Sigmoid colon (tissue), 7 donors: ENCODE data around the gene CHPF2. TPM values are rescaled to one million over a fixed set of nuclear protein-coding genes. Genes with fewer than 3 reads are reported as not detected.

Source experiments
- DNase-seq: peaks from one replicate; pipeline ENCODE4 v3.0.0-alpha.2; 2019
- H3K27ac ChIP-seq, 4 donors: fragments of 200-600 bp; sonication (generic); one replicate each; pipeline ENCODE4 v1.5.1; 2016 to 2019; ENCODE audit warnings: mild to moderate bottlenecking in 1 of 4
- H3K27me3 ChIP-seq, 3 donors: fragments of 200-600 bp; sonication (generic); one replicate each; pipeline ENCODE4 v1.5.1; 2019; ENCODE audit warnings: mild to moderate bottlenecking in 1 of 3
- H3K36me3 ChIP-seq, 4 donors: fragments of 200-600 bp; sonication (generic); one replicate each; pipeline ENCODE4 v1.5.1; 2016 to 2019
- H3K4me1 ChIP-seq, 4 donors: fragments of 200-600 bp; sonication (generic); one replicate each; pipeline ENCODE4 v1.5.1; 2017 to 2019
- H3K4me3 ChIP-seq, 4 donors: fragments of 200-600 bp; sonication (generic); one replicate each; pipeline ENCODE4 v1.5.1; 2017 to 2019; ENCODE audit warnings: mild to moderate bottlenecking in 2 of 4, moderate library complexity in 1 of 4
- H3K9me3 ChIP-seq, 4 donors: fragments of 200-600 bp in 3 of 4; sonication (generic) in 3 of 4; one replicate each; pipeline versions ENCODE4 v1.5.1 to v1.6.1; 2013 to 2019
- CTCF ChIP-seq, 4 experiments: fragments of 450-650 bp in 3 of 4; fragments of 200-600 bp in 1 of 4; IDR thresholded peaks; one replicate each; pipeline ENCODE4 v1.5.1; 2016 to 2019; ENCODE audit warnings: antibody characterized with exemption in 4 of 4, mild to moderate bottlenecking in 3 of 4, moderate library complexity in 2 of 4
- EP300 ChIP-seq, 4 donors: sonication (generic); formaldehyde crosslinking; IDR thresholded peaks; one replicate each; pipeline ENCODE4 v1.6.1; 2017; ENCODE audit warnings: antibody characterized with exemption in 4 of 4
- POLR2A ChIP-seq, 2 donors: fragments of 450-650 bp; IDR thresholded peaks; one replicate each; pipeline ENCODE4 v1.6.1; 2016; ENCODE audit warnings: antibody characterized with exemption in 2 of 2, mild to moderate bottlenecking in 2 of 2, moderate library complexity in 2 of 2
- POLR2AphosphoS5 ChIP-seq, 4 donors: sonication (generic); formaldehyde crosslinking; IDR thresholded peaks; one replicate each; pipeline ENCODE4 v1.6.1; 2017; ENCODE audit warnings: antibody characterized with exemption in 4 of 4
- WGBS, 2 donors: extraction: QIAGEN DNeasy Blood & Tissue Kit; methylation state at CpG; one replicate each; pipeline ENCODE4 v1.1.7; 2013; 5-methylcytosine and 5-hydroxymethylcytosine counted together
- intact Hi-C: fragments of 100-400 bp; cut with DNase I; formaldehyde crosslinking; loops from one replicate; pipeline ENCODE4 v1.15.1; 2023
- polyA plus RNA-seq, 3 donors: library from polyadenylated mRNA; stranded (reverse); fragments of 200-250 nt; gene quantifications; one replicate each; pipeline ENCODE4 v1.2.3, GENCODE V29; 2013
- total RNA-seq, 4 donors: library from RNA; depleted of rRNA; stranded (reverse); fragments of >200 nt; gene quantifications; one replicate each; pipeline ENCODE4 v1.1.0, GENCODE V29; 2016
- donor health status: healthy with polysubstance abuse.
- donor health status: Bipolar disorder and iron deficiency.
- donor health status: healthy.

CHPF2 gene
- total and polyA plus RNA-seq, 7 donors = 5.4 to 36.3 (median 16.4) TPM

- Histone ChIP-seq H3K27ac (no peak overlapping the region), H3K4me3 (peak overlapping the region; percentile 27 to 50 (median 50))
- no peak for DNase-seq
Measured at GRCh38 chr7:151277631-151278030, 45.3 kb downstream of the CHPF2 start.

GRCh38 chr7:151278949-151279348 lies 46.7 kb downstream of the CHPF2 start:
- Histone ChIP-seq H3K36me3 (no peaks in the 10 kb centered on the region), H3K27me3 (peaks cover 0 to 6% (median 2%) of the 10 kb centered on the region in 3 donors), H3K27ac (no peak overlapping the region), H3K4me1 (peaks cover 0 to 21% (median 16%) of the 10 kb centered on the region in 4 donors), H3K4me3 (no peak overlapping the region), H3K9me3 (no peaks in the 10 kb centered on the region)
- intact Hi-C loops = no loop called here
- 87 to 88% methylated on average over 12 of the region's 12 CpGs for WGBS, 2 donors
- TF ChIP-seq POLR2AphosphoS5 (IDR thresholded peaks at IDR 0.05) (no peak), EP300 (IDR thresholded peaks at IDR 0.05) (no peak), POLR2A (IDR thresholded peaks at IDR 0.05) (no peak)
- DNase-seq = no peak

More at GRCh38 chr7:151277631-151278030, 45.3 kb downstream of the CHPF2 start:
- Histone ChIP-seq H3K4me1 (peaks cover 0 to 21% (median 16%) of the 10 kb centered on the region in 4 donors), H3K36me3 (no peaks in the 10 kb centered on the region), H3K27me3 (peaks cover 0 to 4% (median 2%) of the 10 kb centered on the region in 3 donors), H3K9me3 (no peaks in the 10 kb centered on the region)
- intact Hi-C loops = loop anchor here (2.0 kb wide), 1 partner anchor 25 kb away; no protein-coding TSS in a partner anchor
- 69 to 74% methylated on average over 8 of the region's 8 CpGs for WGBS, 2 donors
- TF ChIP-seq POLR2AphosphoS5 (IDR thresholded peaks at IDR 0.05) = no peak
- TF ChIP-seq EP300 (IDR thresholded peaks at IDR 0.05) = no peak
- no peak for TF ChIP-seq POLR2A (IDR thresholded peaks at IDR 0.05)
- TF ChIP-seq CTCF (IDR thresholded peaks at IDR 0.05) = no peak

- Histone ChIP-seq H3K36me3 (no peaks in the 10 kb centered on the region), H3K27me3 (peaks cover 0 to 6% (median 2%) of the 10 kb centered on the region in 3 donors), H3K4me1 (peaks cover 0 to 21% (median 16%) of the 10 kb centered on the region in 4 donors), H3K9me3 (no peaks in the 10 kb centered on the region), H3K27ac (no peak overlapping the region), H3K4me3 (no peak overlapping the region)
- no peak for DNase-seq
- no peak for TF ChIP-seq POLR2AphosphoS5 (IDR thresholded peaks at IDR 0.05)
- TF ChIP-seq EP300 (IDR thresholded peaks at IDR 0.05) = no peak
- TF ChIP-seq CTCF (IDR thresholded peaks at IDR 0.05) = no peak
- 81 to 88% methylated on average over 5 of the region's 5 CpGs for WGBS, 2 donors
- intact Hi-C loops = no loop called here
Measured at GRCh38 chr7:151279868-151280267, 47.6 kb downstream of the CHPF2 start.

- no peak for DNase-seq
- TF ChIP-seq POLR2A (IDR thresholded peaks at IDR 0.05) = no peak
- no peak for TF ChIP-seq CTCF (IDR thresholded peaks at IDR 0.05)
- TF ChIP-seq EP300 (IDR thresholded peaks at IDR 0.05) = no peak
- TF ChIP-seq POLR2AphosphoS5 (IDR thresholded peaks at IDR 0.05) = no peak
- Histone ChIP-seq H3K27ac (no peak overlapping the region), H3K36me3 (no peaks in the 10 kb centered on the region), H3K4me3 (no peak overlapping the region), H3K27me3 (peaks cover 0 to 6% (median 2%) of the 10 kb centered on the region in 3 donors), H3K4me1 (peaks cover 0 to 20% (median 16%) of the 10 kb centered on the region in 4 donors), H3K9me3 (no peaks in the 10 kb centered on the region)
- WGBS, 2 donors = 83 to 89% methylated on average over 9 of the region's 9 CpGs
- intact Hi-C loops = no loop called here
Measured at GRCh38 chr7:151280388-151281019, 48.2 kb downstream of the CHPF2 start.

- Histone ChIP-seq H3K36me3 (no peaks in the 10 kb centered on the region), H3K27ac (no peak overlapping the region), H3K4me3 (no peak overlapping the region), H3K9me3 (no peaks in the 10 kb centered on the region), H3K27me3 (peaks cover 0 to 6% (median 2%) of the 10 kb centered on the region in 3 donors), H3K4me1 (peaks cover 0 to 16% (median 8%) of the 10 kb centered on the region in 4 donors)
- TF ChIP-seq POLR2AphosphoS5 (IDR thresholded peaks at IDR 0.05) (no peak), POLR2A (IDR thresholded peaks at IDR 0.05) (no peak), CTCF (IDR thresholded peaks at IDR 0.05) (no peak), EP300 (IDR thresholded peaks at IDR 0.05) (no peak)
- intact Hi-C loops = no loop called here
- no peak for DNase-seq
- 76 to 83% methylated on average over 6 of the region's 6 CpGs for WGBS, 2 donors
Measured at GRCh38 chr7:151281686-151282085, 49.4 kb downstream of the CHPF2 start.
